Retinal pigment epithelial cell (primary cell): ENCODE measurements around the gene RCOR1.

Experiments
- DNase-seq: peaks from one replicate; pipeline ENCODE4 v3.0.0-alpha.2; 2010; ENCODE audit warnings: low read depth
- H3K4me3 ChIP-seq: 2 replicates; pipeline ENCODE4 v1.5.1; 2011; ENCODE audit warnings: mild to moderate bottlenecking, low read length, control low read depth, moderate library complexity
- CTCF ChIP-seq: conservative IDR thresholded peaks from 2 replicates; pipeline ENCODE4 v1.5.1; 2011; ENCODE audit warnings: low read depth, low read length, control low read depth, inconsistent platforms

RCOR1 gene

GRCh38 chr14:102750376-102750775 lies 157.9 kb downstream of the RCOR1 start:
- no peak for DNase-seq
- TF ChIP-seq CTCF = no peak
- no peak overlapping the region for H3K4me3 ChIP-seq

- no peak overlapping the region for H3K4me3 ChIP-seq
- no peak for TF ChIP-seq CTCF
- DNase-seq = no peak
These were observed 158.6 kb downstream of the RCOR1 start for GRCh38 chr14:102751088-102751487.

- DNase-seq = no peak
- no peak overlapping the region for H3K4me3 ChIP-seq
- TF ChIP-seq CTCF = no peak
These were observed 159.9 kb downstream of the RCOR1 start for GRCh38 chr14:102752239-102752847.

- no peak for DNase-seq
- H3K4me3 ChIP-seq = no peak overlapping the region
- TF ChIP-seq CTCF = no peak
These were observed 162.2 kb downstream of the RCOR1 start for GRCh38 chr14:102754370-102755262.

GRCh38 chr14:102757646-102758045 lies 165.2 kb downstream of the RCOR1 start:
- TF ChIP-seq CTCF = no peak
- DNase-seq = no peak
- H3K4me3 ChIP-seq = no peak overlapping the region

- TF ChIP-seq CTCF = no peak
- DNase-seq = no peak
- H3K4me3 ChIP-seq = no peak overlapping the region
These were observed 165.6 kb downstream of the RCOR1 start for GRCh38 chr14:102758087-102758486.
